GM23248 (cell line): Measurements from ENCODE around the gene CEP112. TPM values are rescaled to one million over a fixed set of nuclear protein-coding genes. Genes with fewer than 3 reads are reported as not detected.
A peak's percentile ranks its signal among the peaks of the same experiment; 100 is the strongest.
"Not testable (repeated sequence)": the region's sequence is repeated elsewhere in the genome, so short reads cannot be mapped to it uniquely, and the experiment has no call there.

ENCODE experiments used
- DNase-seq: peaks from one replicate; pipeline ENCODE4 v3.0.0-alpha.2; 2015
- H2AFZ ChIP-seq: fragments of 200-600 bp; sonication (generic); 2 replicates; pipeline ENCODE4 v1.6.1; 2016; ENCODE audit warnings: antibody characterized with exemption
- H3F3A ChIP-seq: fragments of 200-600 bp; sonication (generic); 2 replicates; pipeline ENCODE4 v1.6.1; 2016; ENCODE audit warnings: mild to moderate bottlenecking, antibody characterized with exemption, mixed run types; ENCODE audit not compliant: insufficient read depth
- H3K27ac ChIP-seq: fragments of 200-600 bp; sonication (generic); 2 replicates; pipeline ENCODE4 v1.5.1; 2016; ENCODE audit warnings: mild to moderate bottlenecking
- H3K27me3 ChIP-seq: fragments of 200-600 bp; sonication (generic); replicated peaks from 2 replicates; pipeline ENCODE4 v1.6.1; 2016; ENCODE audit warnings: mild to moderate bottlenecking; ENCODE audit not compliant: insufficient read depth
- H3K36me3 ChIP-seq: fragments of 200-600 bp; sonication (generic); 2 replicates; pipeline ENCODE4 v1.6.1; 2016; ENCODE audit warnings: low read depth, mild to moderate bottlenecking
- H3K4me1 ChIP-seq: fragments of 200-600 bp; sonication (generic); 2 replicates; pipeline ENCODE4 v1.6.1; 2016; ENCODE audit warnings: mild to moderate bottlenecking; ENCODE audit not compliant: insufficient read depth
- H3K4me2 ChIP-seq: fragments of 200-600 bp; sonication (generic); one replicate; pipeline ENCODE4 v1.6.1; 2016; ENCODE audit warnings: mild to moderate bottlenecking; ENCODE audit not compliant: unreplicated experiment
- H3K4me3 ChIP-seq: fragments of 200-600 bp; sonication (generic); 2 replicates; pipeline ENCODE4 v1.5.1; 2016; ENCODE audit warnings: mild to moderate bottlenecking
- H3K79me2 ChIP-seq: fragments of 200-600 bp; sonication (generic); 2 replicates; pipeline ENCODE4 v1.6.1; 2016; ENCODE audit warnings: mild to moderate bottlenecking; ENCODE audit not compliant: insufficient read depth
- H3K9ac ChIP-seq: fragments of 200-600 bp; sonication (generic); 2 replicates; pipeline ENCODE4 v1.6.1; 2016; ENCODE audit warnings: mild to moderate bottlenecking
- H3K9me2 ChIP-seq: fragments of 200-600 bp; sonication (generic); 2 replicates; pipeline ENCODE4 v1.6.1; 2016; ENCODE audit warnings: mixed run types, mild to moderate bottlenecking, moderate library complexity; ENCODE audit not compliant: insufficient read depth
- H3K9me3 ChIP-seq: fragments of 200-600 bp; sonication (generic); one replicate; pipeline ENCODE4 v1.6.1; 2017; ENCODE audit warnings: low read depth
- H4K20me1 ChIP-seq: fragments of 200-600 bp; sonication (generic); 2 replicates; pipeline ENCODE4 v1.6.0; 2016; ENCODE audit not compliant: insufficient read depth
- EZH2 ChIP-seq: fragments of 200-600 bp; sonication (generic); IDR thresholded peaks from 2 replicates; pipeline ENCODE4 v1.6.1; 2018; ENCODE audit warnings: antibody characterized with exemption, mild to moderate bottlenecking; ENCODE audit not compliant: insufficient read depth, poor library complexity, severe bottlenecking
- EZH2phosphoT487 ChIP-seq: fragments of 200-600 bp; sonication (generic); IDR thresholded peaks from 2 replicates; pipeline ENCODE4 v1.6.1; 2018; ENCODE audit warnings: antibody characterized with exemption, moderate library complexity, mild to moderate bottlenecking, low read depth; ENCODE audit not compliant: insufficient read depth
- WGBS, 2 experiments: methylation state at CpG; one replicate each; pipeline ENCODE4 v1.1.6; 2015 to 2017; ENCODE audit warnings: low lambda C conversion rate in 2 of 2, low coverage in 1 of 2; ENCODE audit errors: missing lambda C conversion rate in 2 of 2; 5-methylcytosine and 5-hydroxymethylcytosine counted together
- in situ Hi-C: fragments of 300-500 bp; cut with MboI; formaldehyde crosslinking; loops from 2 replicates; pipeline ENCODE4 v1.15.0; 2020
- polyA plus RNA-seq: library from polyadenylated mRNA; unstranded; fragments of >200 nt; fragmentation: Nextera tagmentation; extraction: Ambion mirVana; gene quantifications from 2 replicates; pipeline ENCODE4 v1.2.1, GENCODE V29; 2016
- total RNA-seq: library from RNA; depleted of rRNA; stranded (reverse); fragments of >200 nt; shearing (Covaris generic); gene quantifications from 2 replicates; pipeline ENCODE4 v1.2.3, GENCODE V29; 2014

The CEP112 gene
- total and polyA plus RNA-seq, 2 experiments from 2014 or later = 8.1 to 14.8 TPM

DNA sequence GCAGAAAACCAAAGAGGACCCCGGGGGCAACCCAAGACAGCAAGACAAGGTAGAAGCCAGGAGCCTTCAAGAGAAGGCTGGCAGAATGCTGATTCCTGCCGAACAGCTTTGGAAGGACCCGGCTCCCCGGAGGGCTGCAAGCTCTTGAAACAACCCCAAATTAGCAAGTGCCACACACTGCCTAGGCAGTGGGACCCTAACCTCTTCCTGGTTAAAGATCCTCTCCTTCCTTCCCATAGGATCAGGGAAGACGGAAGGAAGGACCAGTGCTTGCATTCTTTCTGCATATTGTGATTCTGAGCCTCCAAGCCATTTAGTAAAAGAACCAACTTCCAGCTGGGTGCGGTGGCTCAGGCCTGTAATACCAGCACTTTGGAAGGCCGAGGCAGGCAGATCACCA is 508.5 kb downstream of the CEP112 start:
- Histone ChIP-seq H4K20me1 (no peaks in the 10 kb centered on the region), H3K4me1 (peaks cover 9% of the 10 kb centered on the region), H3K9ac (no peak overlapping the region), H3K36me3 (no peaks in the 10 kb centered on the region), H3F3A (peaks cover 13% of the 10 kb centered on the region; the same call in 1 of the 2 replicates), H3K79me2 (no peaks in the 10 kb centered on the region), H3K9me2 (no peaks in the 10 kb centered on the region), H3K4me3 (no peak overlapping the region), H3K4me2 (no peak overlapping the region), H3K27me3 (no peaks in the 10 kb centered on the region), H3K27ac (no peak overlapping the region), H2AFZ (no peak overlapping the region), H3K9me3 (no peaks in the 10 kb centered on the region)
- DNase-seq = no peak
- 59% methylated on average over 7 of the region's 7 CpGs for WGBS, 2 experiments
- in situ Hi-C loops = no loop called here
- TF ChIP-seq EZH2phosphoT487 (no peak), EZH2 (no peak)

DNA sequence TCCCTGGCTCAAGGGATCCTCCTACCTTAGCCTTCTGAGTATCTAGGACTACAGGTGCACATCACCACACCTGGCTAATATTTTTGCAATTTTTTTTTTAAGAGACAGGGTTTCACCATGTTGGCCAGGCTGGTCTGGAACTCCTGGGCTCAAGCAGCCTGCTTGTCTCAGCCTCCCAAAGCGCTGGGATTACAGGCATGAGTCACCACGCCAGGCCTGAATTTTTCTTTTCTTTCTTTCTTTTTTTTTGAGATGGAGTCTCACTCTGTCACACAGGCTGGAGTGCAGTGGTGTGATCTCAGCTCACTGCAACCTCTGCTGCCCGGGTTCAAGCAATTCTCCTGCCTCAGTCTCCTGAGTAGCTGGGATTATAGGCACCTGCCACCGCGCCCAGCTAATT is 510.2 kb downstream of the CEP112 start:
- H2AFZ ChIP-seq, H3K4me3 ChIP-seq, H3K79me2 ChIP-seq, H4K20me1 ChIP-seq, H3K4me2 ChIP-seq, in situ Hi-C loops, H3K27me3 ChIP-seq, H3K9ac ChIP-seq, H3K27ac ChIP-seq, H3K9me3 ChIP-seq, H3K9me2 ChIP-seq, H3K36me3 ChIP-seq: not testable (repeated sequence)
- Histone ChIP-seq H3F3A (peaks cover 14% of the 10 kb centered on the region; the same call in 1 of the 2 replicates), H3K4me1 (peaks cover 20% of the 10 kb centered on the region)
- WGBS, 2 experiments = 43 to 50% methylated on average over 5 of the region's 5 CpGs
- DNase-seq = peak; percentile 51

DNA sequence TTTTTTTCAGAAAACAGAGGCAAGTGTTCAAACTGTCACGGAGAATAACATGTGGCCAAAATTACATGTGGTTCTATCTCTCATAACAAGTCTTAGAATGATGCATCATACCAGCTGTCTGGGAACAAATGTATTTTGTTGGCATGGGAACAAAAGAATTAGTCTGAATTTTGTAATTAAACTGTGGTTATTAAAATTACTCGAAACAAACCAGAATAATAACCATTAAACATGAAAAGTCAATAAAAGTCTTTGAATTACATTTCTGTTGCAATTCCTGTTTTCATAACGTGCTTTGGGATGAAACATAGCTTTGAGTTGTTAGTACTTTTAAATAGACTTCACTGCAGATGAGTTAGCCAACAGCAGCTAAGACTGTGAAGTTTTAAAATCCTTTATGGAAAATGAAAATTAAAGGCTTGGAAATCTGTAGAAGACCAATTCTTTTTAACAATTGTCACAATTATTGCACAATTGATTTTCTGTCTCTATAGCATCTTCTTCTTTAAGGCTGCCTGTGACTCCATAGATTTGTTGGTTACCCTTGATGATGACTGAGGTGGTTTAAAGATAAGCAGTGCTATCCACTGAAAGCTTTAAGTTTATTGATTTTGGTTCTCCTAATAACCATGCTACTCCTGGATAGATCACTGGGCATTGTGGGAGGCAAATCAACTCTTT is 512.6 kb downstream of the CEP112 start:
- Histone ChIP-seq H3K4me1 (peaks cover 16% of the 10 kb centered on the region), H4K20me1 (no peaks in the 10 kb centered on the region), H3K9me2 (no peaks in the 10 kb centered on the region), H3K36me3 (no peaks in the 10 kb centered on the region), H3K27ac (no peak overlapping the region), H3K4me2 (no peak overlapping the region), H2AFZ (no peak overlapping the region), H3K9me3 (no peaks in the 10 kb centered on the region), H3F3A (peaks cover 10% of the 10 kb centered on the region; the same call in 1 of the 2 replicates), H3K27me3 (no peaks in the 10 kb centered on the region), H3K9ac (no peak overlapping the region), H3K79me2 (no peaks in the 10 kb centered on the region), H3K4me3 (no peak overlapping the region)
- 48 to 62% methylated on average over 3 of the region's 3 CpGs for WGBS, 2 experiments
- TF ChIP-seq EZH2phosphoT487 = no peak
- TF ChIP-seq EZH2 = no peak
- in situ Hi-C loops = no loop called here
- peak; percentile 20 for DNase-seq

DNA sequence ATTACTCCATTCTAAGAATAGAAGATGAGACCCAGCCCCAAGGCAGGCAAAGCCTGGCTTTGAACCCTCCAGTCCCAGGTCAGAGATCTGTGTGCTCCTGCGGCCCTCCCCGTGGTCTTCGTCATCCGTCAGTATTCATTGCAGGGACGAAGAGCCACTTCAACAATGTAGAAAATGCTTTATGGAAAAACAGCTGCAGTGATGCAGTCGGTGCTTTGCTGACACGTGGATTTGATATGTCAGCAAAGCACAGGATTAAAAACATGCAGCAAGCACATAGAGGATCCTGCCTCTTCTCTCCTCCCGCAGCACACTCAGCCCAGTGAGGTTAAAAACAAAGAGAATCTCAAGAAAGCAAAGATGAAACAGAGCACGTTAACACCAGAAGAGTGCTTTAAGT is 513.4 kb downstream of the CEP112 start:
- H2AFZ ChIP-seq = peak overlapping the region; percentile 32; the same call in 1 of the 2 replicates
- H3K4me2 ChIP-seq = peak overlapping the region; percentile 38
- no peak overlapping the region for H3K9ac ChIP-seq
- 12 to 18% methylated on average over 9 of the region's 9 CpGs for WGBS, 2 experiments
- H4K20me1 ChIP-seq = no peaks in the 10 kb centered on the region
- H3K9me2 ChIP-seq = no peaks in the 10 kb centered on the region
- H3K36me3 ChIP-seq = no peaks in the 10 kb centered on the region
- H3K4me3 ChIP-seq = peak overlapping the region; percentile 13; the same call in 1 of the 2 replicates
- TF ChIP-seq EZH2phosphoT487 = no peak
- in situ Hi-C loops = no loop called here
- no peaks in the 10 kb centered on the region for H3K9me3 ChIP-seq
- no peaks in the 10 kb centered on the region for H3K79me2 ChIP-seq
- H3K27me3 ChIP-seq = no peaks in the 10 kb centered on the region
- peak; percentile 50 for DNase-seq
- H3K4me1 ChIP-seq = peaks cover 19% of the 10 kb centered on the region
- peaks cover 10% of the 10 kb centered on the region; the same call in 1 of the 2 replicates for H3F3A ChIP-seq
- H3K27ac ChIP-seq = no peak overlapping the region
